Neuronal stem cell (in vitro differentiated cells): Measurements from ENCODE around the gene TGFBR2.

Experiments
- DNase-seq: peaks from one replicate; pipeline ENCODE4 v3.0.0-alpha.2; 2013; ENCODE audit warnings: low spot score
- H2AFZ ChIP-seq: one replicate; pipeline ENCODE4 v1.6.1; 2013; ENCODE audit warnings: mild to moderate bottlenecking, low read length, inconsistent platforms
- H2AK5ac ChIP-seq: 2 replicates; pipeline ENCODE4 v1.6.1; 2013; ENCODE audit warnings: low read depth, mild to moderate bottlenecking, inconsistent platforms, low read length, moderate library complexity, mixed read lengths
- H2BK120ac ChIP-seq: 2 replicates; pipeline ENCODE4 v1.6.1; 2013; ENCODE audit warnings: low read depth, mild to moderate bottlenecking, inconsistent platforms, low read length, moderate library complexity, mixed read lengths
- H2BK12ac ChIP-seq: one replicate; pipeline ENCODE4 v1.6.1; 2013; ENCODE audit warnings: low read length, inconsistent platforms
- H2BK15ac ChIP-seq: 2 replicates; pipeline ENCODE4 v1.6.1; 2013; ENCODE audit warnings: mild to moderate bottlenecking, low read length, inconsistent platforms, mixed read lengths
- H2BK5ac ChIP-seq: one replicate; pipeline ENCODE4 v1.6.1; 2013; ENCODE audit warnings: inconsistent platforms, mild to moderate bottlenecking, low read length, moderate library complexity
- H3K14ac ChIP-seq: one replicate; pipeline ENCODE4 v1.6.1; 2013; ENCODE audit warnings: low read length, inconsistent platforms
- H3K18ac ChIP-seq: 2 replicates; pipeline ENCODE4 v1.6.1; 2013; ENCODE audit warnings: low read length, inconsistent platforms
- H3K23ac ChIP-seq: 2 replicates; pipeline ENCODE4 v1.6.1; 2013; ENCODE audit warnings: low read depth, mild to moderate bottlenecking, mixed read lengths, low read length, inconsistent platforms; ENCODE audit not compliant: poor library complexity
- H3K27ac ChIP-seq: replicated peaks from 3 replicates; pipeline ENCODE4 v1.5.1; 2013; ENCODE audit warnings: low read length, inconsistent platforms
- H3K27me3 ChIP-seq, 3 experiments: 2 replicates each; pipeline ENCODE4 v1.6.1; 2013; ENCODE audit warnings: low read length in 3 of 3, mild to moderate bottlenecking in 2 of 3, inconsistent platforms in 1 of 3, low read depth in 1 of 3, mixed read lengths in 1 of 3, moderate library complexity in 1 of 3; ENCODE audit not compliant: control insufficient read depth in 3 of 3, insufficient read depth in 3 of 3
- H3K36me3 ChIP-seq, 2 donors: replicated peaks in 1 of 2; 2 replicates each; pipeline ENCODE4 v1.6.1; 2013; ENCODE audit warnings: low read length in 2 of 2; ENCODE audit not compliant: control insufficient read depth in 2 of 2, insufficient read depth in 2 of 2
- H3K4ac ChIP-seq: 2 replicates; pipeline ENCODE4 v1.6.1; 2013; ENCODE audit warnings: inconsistent platforms, mild to moderate bottlenecking, low read length, moderate library complexity
- H3K4me1 ChIP-seq, 2 donors: 1 replicate in 1 of 2; 2 replicates in 1 of 2; pipeline ENCODE4 v1.6.1; 2013; ENCODE audit warnings: low read length in 2 of 2, low read depth in 1 of 2; ENCODE audit not compliant: control insufficient read depth in 2 of 2, insufficient read depth in 1 of 2
- H3K4me2 ChIP-seq: one replicate; pipeline ENCODE4 v1.6.1; 2013; ENCODE audit warnings: mild to moderate bottlenecking, low read length, inconsistent platforms; ENCODE audit not compliant: insufficient read depth, poor library complexity, severe bottlenecking
- H3K4me3 ChIP-seq, 2 donors: 2 replicates each; pipeline ENCODE4 v1.5.1; 2013; ENCODE audit warnings: low read length in 2 of 2, mild to moderate bottlenecking in 2 of 2, inconsistent platforms in 1 of 2, moderate library complexity in 1 of 2
- H3K79me1 ChIP-seq: one replicate; pipeline ENCODE4 v1.6.1; 2013; ENCODE audit warnings: low read depth, mild to moderate bottlenecking, inconsistent platforms, low read length, moderate library complexity
- H3K9ac ChIP-seq: one replicate; pipeline ENCODE4 v1.6.1; 2013; ENCODE audit warnings: mild to moderate bottlenecking, low read depth, low read length, inconsistent platforms; ENCODE audit not compliant: poor library complexity
- H3K9me3 ChIP-seq, 2 donors: replicated peaks in 1 of 2; 2 replicates each; pipeline versions ENCODE3 to v1.6.1; 2013; ENCODE audit warnings: low read length in 2 of 2, mild to moderate bottlenecking in 2 of 2, inconsistent platforms in 1 of 2, low read depth in 1 of 2, mixed read lengths in 1 of 2, moderate library complexity in 1 of 2; ENCODE audit not compliant: control insufficient read depth in 2 of 2, insufficient read depth in 1 of 2
- H4K8ac ChIP-seq: one replicate; pipeline ENCODE4 v1.6.1; 2013; ENCODE audit warnings: low read depth, mild to moderate bottlenecking, inconsistent platforms, low read length, moderate library complexity
- H4K91ac ChIP-seq: one replicate; pipeline ENCODE4 v1.6.1; 2013; ENCODE audit warnings: low read length, low read depth, mild to moderate bottlenecking, inconsistent platforms; ENCODE audit not compliant: poor library complexity
- WGBS, 2 donors: extraction: QIAGEN DNeasy Blood & Tissue Kit; methylation state at CpG; one replicate each; pipeline ENCODE4 v1.1.7; 2013; ENCODE audit warnings: missing lambda C conversion rate in 2 of 2, mixed read lengths in 1 of 2; ENCODE audit not compliant: insufficient read length in 2 of 2, insufficient replicate concordance in 1 of 2; ENCODE audit errors: extremely low coverage in 2 of 2; 5-methylcytosine and 5-hydroxymethylcytosine counted together

Gene TGFBR2

GRCh38 chr3:30696403-30696819 lies 90.0 kb downstream of the TGFBR2 start:
- H3K9ac ChIP-seq = no peak overlapping the region
- H3K27ac ChIP-seq = no peak overlapping the region
- no peak overlapping the region for H3K4me2 ChIP-seq
- H3K18ac ChIP-seq = no peak overlapping the region
- no peaks in the 10 kb centered on the region for H3K27me3 ChIP-seq
- H3K4me3 ChIP-seq = no peak overlapping the region
- WGBS, 2 donors = no CpG with 5 or more reads among the region's 3 CpGs
- H3K14ac ChIP-seq = no peak overlapping the region
- no peak overlapping the region for H3K23ac ChIP-seq
- DNase-seq = no peak
- no peak overlapping the region for H2BK120ac ChIP-seq
- H2BK5ac ChIP-seq = no peak overlapping the region
- no peak overlapping the region for H4K8ac ChIP-seq
- no peak overlapping the region for H2BK12ac ChIP-seq
- H2BK15ac ChIP-seq = no peak overlapping the region
- no peak overlapping the region for H4K91ac ChIP-seq
- H3K4ac ChIP-seq = no peak overlapping the region
- no peaks in the 10 kb centered on the region for H3K9me3 ChIP-seq
- no peak overlapping the region for H2AFZ ChIP-seq
- H3K4me1 ChIP-seq = peaks cover 0 to 3% of the 10 kb centered on the region in 2 donors
- H3K36me3 ChIP-seq = peaks cover 0 to 49% of the 10 kb centered on the region in 2 donors
- H3K79me1 ChIP-seq = no peaks in the 10 kb centered on the region
- H2AK5ac ChIP-seq = no peak overlapping the region

GRCh38 chr3:30696896-30697295 lies 90.5 kb downstream of the TGFBR2 start:
- Histone ChIP-seq H3K23ac (no peak overlapping the region), H3K4ac (no peak overlapping the region), H3K79me1 (no peaks in the 10 kb centered on the region), H3K4me2 (no peak overlapping the region), H2AFZ (no peak overlapping the region), H2AK5ac (no peak overlapping the region), H3K9me3 (no peaks in the 10 kb centered on the region), H3K9ac (no peak overlapping the region), H3K27ac (no peak overlapping the region), H3K36me3 (peaks cover 0 to 44% of the 10 kb centered on the region in 2 donors), H3K4me3 (no peak overlapping the region), H3K27me3 (no peaks in the 10 kb centered on the region), H2BK12ac (no peak overlapping the region), H2BK5ac (no peak overlapping the region), H2BK120ac (no peak overlapping the region), H4K91ac (no peak overlapping the region), H2BK15ac (no peak overlapping the region), H4K8ac (no peak overlapping the region), H3K14ac (no peak overlapping the region), H3K4me1 (peaks cover 0 to 3% of the 10 kb centered on the region in 2 donors), H3K18ac (no peak overlapping the region)
- WGBS, 2 donors = no CpG with 5 or more reads among the region's 2 CpGs
- DNase-seq = no peak

- H2BK15ac ChIP-seq = no peak overlapping the region
- H4K91ac ChIP-seq = no peak overlapping the region
- no peak overlapping the region for H3K14ac ChIP-seq
- no peak overlapping the region for H3K9ac ChIP-seq
- no peak overlapping the region for H3K4me3 ChIP-seq
- no peak overlapping the region for H2AK5ac ChIP-seq
- no peak overlapping the region for H3K4ac ChIP-seq
- no peak overlapping the region for H3K27ac ChIP-seq
- no peaks in the 10 kb centered on the region for H3K79me1 ChIP-seq
- H3K4me2 ChIP-seq = no peak overlapping the region
- no CpG with 5 or more reads among the region's 2 CpGs for WGBS, 2 donors
- no peak overlapping the region for H3K18ac ChIP-seq
- peaks cover 0 to 30% of the 10 kb centered on the region in 2 donors for H3K36me3 ChIP-seq
- no peak overlapping the region for H3K23ac ChIP-seq
- H3K4me1 ChIP-seq = peaks cover 0 to 3% of the 10 kb centered on the region in 2 donors
- no peaks in the 10 kb centered on the region for H3K27me3 ChIP-seq
- H2BK5ac ChIP-seq = no peak overlapping the region
- no peak overlapping the region for H2BK120ac ChIP-seq
- H2BK12ac ChIP-seq = no peak overlapping the region
- H4K8ac ChIP-seq = no peak overlapping the region
- H3K9me3 ChIP-seq = peaks cover 6% of the 10 kb centered on the region in 2 donors
- DNase-seq = no peak
- H2AFZ ChIP-seq = no peak overlapping the region
Measured at GRCh38 chr3:30698549-30698948, 92.1 kb downstream of the TGFBR2 start.

- Histone ChIP-seq H3K27ac (no peak overlapping the region), H2BK12ac (no peak overlapping the region), H3K4ac (no peak overlapping the region), H2BK15ac (no peak overlapping the region), H3K79me1 (no peaks in the 10 kb centered on the region), H3K36me3 (peaks cover 0 to 17% of the 10 kb centered on the region in 2 donors), H2AK5ac (no peak overlapping the region), H3K4me2 (no peak overlapping the region), H2AFZ (no peak overlapping the region), H3K14ac (no peak overlapping the region), H3K27me3 (no peaks in the 10 kb centered on the region), H2BK5ac (no peak overlapping the region), H3K9ac (no peak overlapping the region), H3K18ac (no peak overlapping the region), H3K4me1 (peaks cover 0 to 3% of the 10 kb centered on the region in 2 donors), H2BK120ac (no peak overlapping the region), H3K4me3 (no peak overlapping the region), H4K91ac (no peak overlapping the region), H4K8ac (no peak overlapping the region), H3K23ac (no peak overlapping the region), H3K9me3 (peaks cover 6 to 8% of the 10 kb centered on the region in 2 donors)
- no CpG with 5 or more reads among the region's 4 CpGs for WGBS, 2 donors
- no peak for DNase-seq
Measured at GRCh38 chr3:30699927-30700326, 93.5 kb downstream of the TGFBR2 start.
